AG04450 (cell line): Measurements from ENCODE around the gene DDX1. TPM values are rescaled to one million over a fixed set of nuclear protein-coding genes. Genes with fewer than 3 reads are reported as not detected.

ENCODE experiments used
- CTCF ChIA-PET: fragments of 300-600, 350-600 bp; formaldehyde crosslinking; extraction: SDS; loops from one replicate; lab custom pipeline; 2022; ENCODE audit warnings: antibody characterized with exemption, inconsistent platforms; lab: Charles Lee
- POLR2A ChIA-PET: fragments of 350-600 bp; formaldehyde crosslinking; extraction: SDS; loops from one replicate; lab custom pipeline; 2021; ENCODE audit warnings: antibody characterized with exemption, inconsistent platforms; lab: Yijun Ruan, JAX
- DNase-seq: peaks from one replicate; pipeline ENCODE4 v3.0.0-alpha.2; 2011; ENCODE audit warnings: low read depth, low spot score
- H3K27ac ChIP-seq: one replicate; pipeline ENCODE4 v1.5.1; 2012; ENCODE audit warnings: low read depth, low read length, control low read depth
- H3K27me3 ChIP-seq: one replicate; pipeline ENCODE4 v1.6.0; 2012; ENCODE audit warnings: low read length; ENCODE audit not compliant: control insufficient read depth, insufficient read depth
- H3K4me3 ChIP-seq: 2 replicates; pipeline ENCODE4 v1.5.1; 2011; ENCODE audit warnings: mild to moderate bottlenecking, low read depth, low read length, control low read depth
- H3K9me3 ChIP-seq: 2 replicates; pipeline ENCODE4 v1.5.1; 2012; ENCODE audit warnings: low read length; ENCODE audit not compliant: control insufficient read depth, insufficient read depth
- polyA plus RNA-seq: library from polyadenylated mRNA; depleted of rRNA; stranded (reverse); fragments of >200 nt; gene quantifications from 2 replicates; pipeline ENCODE4 v1.2.3, GENCODE V29; 2011
- TF ChIP-seq, protein P1 (sequence below): IDR thresholded peaks from 2 replicates; pipeline ENCODE4 v1.5.1; 2011; ENCODE audit warnings: low read depth, low read length, control low read depth, inconsistent platforms

The DDX1 gene
- polyA plus RNA-seq, 1 experiment, result 171 TPM

DNA sequence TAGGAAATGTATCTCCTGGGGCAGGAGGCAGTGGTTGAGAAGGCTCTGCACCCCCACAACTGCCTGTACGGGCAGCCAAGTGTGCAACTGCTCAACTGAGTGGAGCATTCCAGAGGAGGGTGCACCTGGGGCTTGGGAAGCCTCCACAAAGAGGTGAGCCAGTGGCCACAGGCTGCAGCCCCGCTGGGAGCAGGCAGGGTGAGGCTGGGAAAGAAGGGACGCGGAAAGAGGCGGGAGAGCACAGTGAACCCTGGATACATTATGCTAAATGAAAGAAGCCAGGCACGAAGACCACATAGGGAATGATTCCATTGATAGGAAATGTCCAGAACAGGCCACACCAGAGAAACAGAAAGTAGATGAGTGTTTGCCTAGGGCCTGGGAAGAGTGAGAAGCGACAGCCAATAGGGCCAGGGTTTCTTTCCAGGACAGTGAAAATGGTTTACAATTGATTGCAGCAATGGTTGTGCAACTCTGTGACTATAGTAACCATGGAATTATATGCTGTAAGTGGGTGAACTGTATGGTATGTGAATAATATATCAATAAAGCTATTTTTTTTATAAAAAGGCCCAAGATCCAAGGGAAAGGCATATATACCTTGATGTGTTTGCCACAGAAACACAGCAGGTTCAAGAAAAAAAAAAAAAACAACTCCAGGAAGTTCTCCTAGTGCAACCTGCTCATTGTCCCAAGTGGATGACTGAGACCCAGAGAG, 82.4 kb downstream of the DDX1 start:
- TF ChIP-seq, protein P1, sequence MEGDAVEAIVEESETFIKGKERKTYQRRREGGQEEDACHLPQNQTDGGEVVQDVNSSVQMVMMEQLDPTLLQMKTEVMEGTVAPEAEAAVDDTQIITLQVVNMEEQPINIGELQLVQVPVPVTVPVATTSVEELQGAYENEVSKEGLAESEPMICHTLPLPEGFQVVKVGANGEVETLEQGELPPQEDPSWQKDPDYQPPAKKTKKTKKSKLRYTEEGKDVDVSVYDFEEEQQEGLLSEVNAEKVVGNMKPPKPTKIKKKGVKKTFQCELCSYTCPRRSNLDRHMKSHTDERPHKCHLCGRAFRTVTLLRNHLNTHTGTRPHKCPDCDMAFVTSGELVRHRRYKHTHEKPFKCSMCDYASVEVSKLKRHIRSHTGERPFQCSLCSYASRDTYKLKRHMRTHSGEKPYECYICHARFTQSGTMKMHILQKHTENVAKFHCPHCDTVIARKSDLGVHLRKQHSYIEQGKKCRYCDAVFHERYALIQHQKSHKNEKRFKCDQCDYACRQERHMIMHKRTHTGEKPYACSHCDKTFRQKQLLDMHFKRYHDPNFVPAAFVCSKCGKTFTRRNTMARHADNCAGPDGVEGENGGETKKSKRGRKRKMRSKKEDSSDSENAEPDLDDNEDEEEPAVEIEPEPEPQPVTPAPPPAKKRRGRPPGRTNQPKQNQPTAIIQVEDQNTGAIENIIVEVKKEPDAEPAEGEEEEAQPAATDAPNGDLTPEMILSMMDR, result no peak
- no peaks in the 10 kb centered on the region for H3K27me3 ChIP-seq
- ChIA-PET POLR2A (no interaction called here), CTCF (no interaction called here)
- no peak overlapping the region for H3K4me3 ChIP-seq
- no peaks in the 10 kb centered on the region for H3K9me3 ChIP-seq
- H3K27ac ChIP-seq, result no peak overlapping the region
- peak; percentile 6 for DNase-seq

GRCh38 chr2:15674637-15675455, 83.2 kb downstream of the DDX1 start:
- DNase-seq, result no peak
- Histone ChIP-seq H3K27me3 (no peaks in the 10 kb centered on the region), H3K9me3 (no peaks in the 10 kb centered on the region), H3K27ac (no peak overlapping the region), H3K4me3 (no peak overlapping the region)
- ChIA-PET POLR2A (no interaction called here), CTCF (no interaction called here)
- TF ChIP-seq, protein P1, result no peak

DNA sequence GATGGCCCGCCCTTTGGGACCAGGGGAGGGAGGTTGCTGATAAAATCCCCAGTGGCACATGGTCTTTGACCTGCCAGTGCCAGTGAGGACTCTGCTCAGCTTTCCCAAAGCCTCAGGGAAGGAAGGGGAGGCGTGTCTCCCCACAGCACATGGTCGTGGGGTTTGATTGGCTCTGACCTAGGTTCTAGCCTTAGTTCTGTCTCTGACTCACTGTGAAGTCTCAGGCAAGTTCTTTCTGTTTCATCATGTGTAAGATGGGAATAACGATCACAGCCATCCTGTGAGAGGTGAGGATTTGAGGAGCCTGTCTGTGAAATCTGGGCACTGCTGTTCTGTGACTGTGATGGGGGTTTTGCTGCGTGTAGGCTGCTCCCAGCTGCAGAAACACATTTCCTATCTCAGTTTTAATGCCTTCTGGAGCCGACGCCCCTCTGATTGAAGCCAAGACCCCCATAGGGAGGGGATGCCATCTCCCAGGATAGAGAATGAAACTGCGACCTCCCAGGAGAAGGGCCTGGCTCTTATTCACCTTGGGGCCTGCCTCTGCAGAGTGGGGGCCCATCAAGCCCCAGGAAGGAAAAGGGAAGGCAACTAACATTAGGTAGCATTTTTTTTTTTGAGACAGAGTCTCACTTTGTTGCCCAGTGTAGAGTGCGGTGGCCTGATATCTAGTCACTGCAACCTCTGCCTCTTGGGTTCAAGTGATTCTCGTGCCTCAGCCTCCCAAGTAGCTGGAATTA, 84.0 kb downstream of the DDX1 start:
- CTCF ChIA-PET, result no interaction called here
- H3K9me3 ChIP-seq, result no peaks in the 10 kb centered on the region; the same call in 1 of the 2 replicates
- no peak overlapping the region for H3K27ac ChIP-seq
- DNase-seq, result no peak
- H3K27me3 ChIP-seq, result no peaks in the 10 kb centered on the region
- POLR2A ChIA-PET, result no interaction called here
- TF ChIP-seq, protein P1, result no peak
- no peak overlapping the region for H3K4me3 ChIP-seq

- DNase-seq, result no peak
- no peak overlapping the region for H3K27ac ChIP-seq
- TF ChIP-seq, protein P1, result no peak
- no peaks in the 10 kb centered on the region for H3K27me3 ChIP-seq
- ChIA-PET CTCF (interaction anchor here (0.6 kb wide), 1 partner anchor 46 kb away, joined by 3 read pairs; no protein-coding TSS in a partner anchor), POLR2A (no interaction called here)
- H3K4me3 ChIP-seq, result no peak overlapping the region
- H3K9me3 ChIP-seq, result no peaks in the 10 kb centered on the region; the same call in 1 of the 2 replicates
Measured at GRCh38 chr2:15677141-15677843, 85.6 kb downstream of the DDX1 start.
